DMS79 (cell line): Measurements from ENCODE around the gene FAM13C.
"Not testable (repeated sequence)": the region's sequence is repeated elsewhere in the genome, so short reads cannot be mapped to it uniquely, and the experiment has no call there.

Experiments used
- DNase-seq: peaks from one replicate; lab custom pipeline; 2025; lab: John Stamatoyannopoulos, UW

The FAM13C gene

GRCh38 chr10:59362144-59362958 is at the start of gene FAM13C:
Gene FAM13C (minus strand): TSS chr10:59362549. CDS start chr10:59362460, 89 bp downstream.
- peak; percentile 59 for DNase-seq

- DNase-seq: no peak
Observed at GRCh38 chr10:59405235-59405634, 42.9 kb upstream of the FAM13C start.

GRCh38 chr10:59400214-59400613 is 37.9 kb upstream of the FAM13C start:
- DNase-seq: no peak

- DNase-seq: not testable (repeated sequence)
Observed at GRCh38 chr10:59399329-59399728, 37.0 kb upstream of the FAM13C start.

- DNase-seq: no peak
Observed at GRCh38 chr10:59397961-59398360, 35.6 kb upstream of the FAM13C start.

- DNase-seq: no peak
Observed at GRCh38 chr10:59395984-59396383, 33.6 kb upstream of the FAM13C start.

- no peak for DNase-seq
Observed at GRCh38 chr10:59393349-59393748, 31.0 kb upstream of the FAM13C start.

GRCh38 chr10:59391060-59391459 is 28.7 kb upstream of the FAM13C start:
- DNase-seq: no peak

- no peak for DNase-seq
Observed at GRCh38 chr10:59388671-59388976, 26.3 kb upstream of the FAM13C start.

- DNase-seq: no peak
Observed at GRCh38 chr10:59387951-59388670, 25.8 kb upstream of the FAM13C start.

GRCh38 chr10:59384761-59385160 is 22.4 kb upstream of the FAM13C start:
- no peak for DNase-seq

- DNase-seq: no peak
Observed at GRCh38 chr10:59383908-59384307, 21.6 kb upstream of the FAM13C start.

GRCh38 chr10:59383436-59383835 is 21.1 kb upstream of the FAM13C start:
- DNase-seq: no peak

GRCh38 chr10:59382831-59383295 is 20.5 kb upstream of the FAM13C start:
- DNase-seq: no peak

- DNase-seq: no peak
Observed at GRCh38 chr10:59381687-59382086, 19.3 kb upstream of the FAM13C start.

GRCh38 chr10:59376846-59377245 is 14.5 kb upstream of the FAM13C start:
- no peak for DNase-seq

GRCh38 chr10:59375990-59376389 is 13.6 kb upstream of the FAM13C start:
- DNase-seq: no peak

- DNase-seq: no peak
Observed at GRCh38 chr10:59374916-59375315, 12.6 kb upstream of the FAM13C start.

GRCh38 chr10:59373071-59373470 is 10.7 kb upstream of the FAM13C start:
- no peak for DNase-seq

- no peak for DNase-seq
Observed at GRCh38 chr10:59372543-59372942, 10.2 kb upstream of the FAM13C start.

GRCh38 chr10:59366290-59366689 is 3.9 kb upstream of the FAM13C start:
- no peak for DNase-seq

- DNase-seq: no peak
Observed at GRCh38 chr10:59363446-59363958, 1.2 kb upstream of the FAM13C start.

GRCh38 chr10:59362959-59363381 is 621 bp upstream of the FAM13C start:
- peak; percentile 10 for DNase-seq
